H1 (cell line): Measurements from ENCODE around the gene SPPL2B. TPM values are rescaled to one million over a fixed set of nuclear protein-coding genes. Genes with fewer than 3 reads are reported as not detected.

Experiments used
- CTCF ChIA-PET: fragments of 300-600 bp; sonication (Branson Sonifier 250); formaldehyde crosslinking; loops from one replicate; lab custom pipeline; 2021; ENCODE audit not compliant: partially characterized antibody; lab: Charles Lee
- POLR2A ChIA-PET: fragments of 300-600 bp; sonication (Branson Sonifier 250); formaldehyde crosslinking; loops from one replicate; lab custom pipeline; 2021; ENCODE audit warnings: inconsistent platforms; ENCODE audit not compliant: partially characterized antibody; lab: Charles Lee
- DNase-seq, 2 experiments: peaks; one replicate each; pipeline versions ENCODE4 v3.0.0 to v3.0.0-alpha.2; 2010 to 2022; ENCODE audit warnings: low spot score in 2 of 2, low read depth in 1 of 2, mixed read lengths in 1 of 2
- FAIRE-seq: peaks from 2 replicates; lab custom pipeline; 2011; peaks lifted over from hg19 to GRCh38; lab: Jason Lieb, UNC
- H2AFZ ChIP-seq: 2 replicates; pipeline ENCODE4 v1.8.1; 2012; ENCODE audit warnings: low read length, inconsistent platforms
- H2AK5ac ChIP-seq: 2 replicates; pipeline ENCODE4 v1.6.1; 2013; ENCODE audit warnings: low read depth, low read length
- H2BK120ac ChIP-seq: replicated peaks from 2 replicates; pipeline ENCODE3; 2013; ENCODE audit warnings: low read depth, low read length, inconsistent platforms
- H2BK12ac ChIP-seq: 2 replicates; pipeline ENCODE4 v1.6.1; 2013; ENCODE audit warnings: low read depth, low read length
- H2BK15ac ChIP-seq: 2 replicates; pipeline ENCODE4 v1.6.1; 2013; ENCODE audit warnings: low read length
- H2BK20ac ChIP-seq: 2 replicates; pipeline ENCODE4 v1.6.1; 2013; ENCODE audit warnings: low read length
- H2BK5ac ChIP-seq: 2 replicates; pipeline ENCODE4 v1.6.1; 2013; ENCODE audit warnings: low read depth, low read length
- H3K14ac ChIP-seq: 2 replicates; pipeline ENCODE4 v1.6.1; 2013; ENCODE audit warnings: inconsistent platforms; ENCODE audit not compliant: insufficient read length
- H3K18ac ChIP-seq: 2 replicates; pipeline ENCODE4 v1.6.1; 2013; ENCODE audit warnings: low read length; ENCODE audit errors: extremely low read depth
- H3K23ac ChIP-seq: 2 replicates; pipeline ENCODE4 v1.6.1; 2013; ENCODE audit warnings: inconsistent platforms; ENCODE audit not compliant: insufficient read length
- H3K23me2 ChIP-seq: 2 replicates; pipeline ENCODE4 v1.6.1; 2013; ENCODE audit warnings: low read depth, low read length
- H3K27ac ChIP-seq: 2 replicates; pipeline ENCODE4 v1.6.1; 2011; ENCODE audit warnings: low read depth, low read length, inconsistent platforms
- H3K27me3 ChIP-seq, 4 experiments: replicated peaks in 1 of 4; 1 replicate in 1 of 4; 2 replicates in 3 of 4; pipeline versions ENCODE4 v1.6.1 to v1.8.1; 2011 to 2013; ENCODE audit warnings: low read length in 3 of 4, mild to moderate bottlenecking in 3 of 4, inconsistent platforms in 2 of 4, mixed read lengths in 2 of 4, moderate library complexity in 1 of 4; ENCODE audit not compliant: control insufficient read depth in 3 of 4, insufficient read depth in 3 of 4; ENCODE audit errors: extremely low read depth in 1 of 4
- H3K36me3 ChIP-seq, 4 experiments: 2 replicates each; pipeline versions ENCODE4 v1.6.1 to v1.8.1; 2011 to 2013; ENCODE audit warnings: mild to moderate bottlenecking in 4 of 4, low read length in 3 of 4, moderate library complexity in 2 of 4, control low read depth in 1 of 4, inconsistent platforms in 1 of 4; ENCODE audit not compliant: insufficient read depth in 4 of 4, control insufficient read depth in 2 of 4
- H3K4ac ChIP-seq: replicated peaks from 2 replicates; pipeline ENCODE3; 2013; ENCODE audit warnings: low read length, low read depth, mixed read lengths, inconsistent platforms; ENCODE audit not compliant: insufficient read length
- H3K4me1 ChIP-seq, 4 experiments: replicated peaks in 1 of 4; 1 replicate in 1 of 4; 2 replicates in 3 of 4; pipeline versions ENCODE4 v1.6.1 to v1.8.1; 2011 to 2013; ENCODE audit warnings: low read length in 3 of 4, inconsistent platforms in 2 of 4, mixed read lengths in 1 of 4; ENCODE audit not compliant: insufficient read depth in 4 of 4, control insufficient read depth in 3 of 4
- H3K4me2 ChIP-seq, 2 experiments: 2 replicates each; pipeline versions ENCODE4 v1.6.1 to v1.8.1; 2011 to 2013; ENCODE audit warnings: low read depth in 2 of 2, low read length in 2 of 2, control low read depth in 1 of 2, inconsistent platforms in 1 of 2, mild to moderate bottlenecking in 1 of 2; ENCODE audit not compliant: insufficient read depth in 1 of 2
- H3K4me3 ChIP-seq, 4 experiments: fragments of 200-600, 300-600 bp in 1 of 4; sonication (generic), shearing (Covaris generic), sonication (Bioruptor Twin) in 1 of 4; 2 replicates each; pipeline versions ENCODE4 v1.5.1 to v1.8.1; 2011 to 2016; ENCODE audit warnings: low read length in 4 of 4, low read depth in 3 of 4, control low read depth in 2 of 4, inconsistent platforms in 2 of 4, mild to moderate bottlenecking in 2 of 4, mixed read lengths in 1 of 4, moderate library complexity in 1 of 4; ENCODE audit not compliant: insufficient read depth in 2 of 4; ENCODE audit errors: extremely low read depth in 1 of 4
- H3K56ac ChIP-seq: replicated peaks from 2 replicates; pipeline ENCODE3; 2013; ENCODE audit warnings: low read depth, mild to moderate bottlenecking, mixed read lengths, low read length, inconsistent platforms; ENCODE audit not compliant: insufficient read length
- H3K79me1 ChIP-seq: 2 replicates; pipeline ENCODE4 v1.6.1; 2013; ENCODE audit warnings: low read depth, low read length, control low read depth
- H3K79me2 ChIP-seq, 2 experiments: 2 replicates each; pipeline versions ENCODE4 v1.6.1 to v1.8.1; 2012 to 2013; ENCODE audit warnings: low read length in 2 of 2, mild to moderate bottlenecking in 2 of 2, inconsistent platforms in 1 of 2; ENCODE audit not compliant: insufficient read depth in 2 of 2, control insufficient read depth in 1 of 2
- H3K9ac ChIP-seq, 4 experiments: replicated peaks in 1 of 4; 1 replicate in 1 of 4; 2 replicates in 3 of 4; pipeline versions ENCODE4 v1.6.1 to v1.8.1; 2011 to 2013; ENCODE audit warnings: low read depth in 3 of 4, low read length in 3 of 4, control low read depth in 2 of 4, mild to moderate bottlenecking in 2 of 4, moderate library complexity in 2 of 4, inconsistent platforms in 1 of 4; ENCODE audit errors: extremely low read depth in 1 of 4
- H3K9me3 ChIP-seq, 2 experiments: 2 replicates each; pipeline versions ENCODE4 v1.6.1 to v1.8.1; 2012 to 2013; ENCODE audit warnings: mild to moderate bottlenecking in 2 of 2, moderate library complexity in 2 of 2, control low read depth in 1 of 2, inconsistent platforms in 1 of 2, low read depth in 1 of 2, low read length in 1 of 2, mixed read lengths in 1 of 2; ENCODE audit not compliant: insufficient read depth in 2 of 2
- H4K20me1 ChIP-seq, 2 experiments: replicated peaks in 1 of 2; 2 replicates each; pipeline versions ENCODE3 to v1.8.1; 2011 to 2013; ENCODE audit warnings: inconsistent platforms in 2 of 2, low read length in 2 of 2, mild to moderate bottlenecking in 1 of 2; ENCODE audit not compliant: insufficient read depth in 2 of 2, control insufficient read depth in 1 of 2
- H4K5ac ChIP-seq: 2 replicates; pipeline ENCODE4 v1.6.1; 2013; ENCODE audit warnings: low read length, low read depth, mixed read lengths, inconsistent platforms; ENCODE audit not compliant: insufficient read length
- H4K8ac ChIP-seq: 2 replicates; pipeline ENCODE4 v1.8.0; 2013; ENCODE audit warnings: mild to moderate bottlenecking, moderate library complexity, low read length, inconsistent platforms; ENCODE audit not compliant: insufficient read depth; ENCODE audit errors: extremely low read depth
- H4K91ac ChIP-seq: replicated peaks from 2 replicates; pipeline ENCODE3; 2013; ENCODE audit warnings: low read length, mixed read lengths, inconsistent platforms; ENCODE audit not compliant: insufficient read length
- E2F6 ChIP-seq: IDR thresholded peaks from 2 replicates; pipeline ENCODE4 v1.6.1; 2012; ENCODE audit warnings: inconsistent platforms
- KDM4A ChIP-seq: IDR thresholded peaks from one replicate; pipeline ENCODE4 v1.7.1; 2012; ENCODE audit warnings: low read depth, mild to moderate bottlenecking, moderate library complexity, low read length, inconsistent platforms; ENCODE audit not compliant: severe bottlenecking
- POU5F1 ChIP-seq: IDR thresholded peaks from 2 replicates; pipeline ENCODE4 v1.6.1; 2011; ENCODE audit warnings: low read depth, mild to moderate bottlenecking, low read length, moderate library complexity
- RNF2 ChIP-seq: fragments of 200-900, 300-1000 bp; sonication (generic); IDR thresholded peaks from 2 replicates; pipeline ENCODE4 v1.7.1; 2016; ENCODE audit warnings: borderline replicate concordance, low read depth, mild to moderate bottlenecking, antibody characterized with exemption, low read length; ENCODE audit not compliant: poor library complexity, severe bottlenecking; ENCODE audit errors: missing control alignments
- SIN3A ChIP-seq, 2 experiments: IDR thresholded peaks in 1 of 2; conservative IDR thresholded peaks in 1 of 2; 2 replicates each; pipeline ENCODE4 v1.6.1; 2011 to 2012; ENCODE audit warnings: low read length in 2 of 2, improper control_type of control experiment in 1 of 2, low read depth in 1 of 2, mild to moderate bottlenecking in 1 of 2
- TAF1 ChIP-seq: IDR thresholded peaks from 2 replicates; pipeline ENCODE4 v1.6.1; 2011; ENCODE audit warnings: mild to moderate bottlenecking, low read depth, low read length
- WGBS, 2 experiments: shearing (Covaris generic) in 1 of 2; methylation state at CpG; one replicate each; pipeline versions ENCODE4 v1.1.6 to v1.1.7; 2013 to 2015; ENCODE audit warnings: low lambda C conversion rate in 2 of 2, mixed read lengths in 2 of 2, inconsistent platforms in 1 of 2, low coverage in 1 of 2, missing lambda C conversion rate in 1 of 2; ENCODE audit not compliant: insufficient replicate concordance in 2 of 2, insufficient coverage in 1 of 2, insufficient read length in 1 of 2; ENCODE audit errors: extremely low coverage in 1 of 2, missing lambda C conversion rate in 1 of 2; 5-methylcytosine and 5-hydroxymethylcytosine counted together
- polyA plus RNA-seq, 7 experiments: library from polyadenylated mRNA; depleted of rRNA in 3 of 7; stranded (reverse) in 5 of 7; unstranded in 2 of 7; fragments of >200 nt in 5 of 7; fragments of 200-250 nt in 2 of 7; gene quantifications; 1 replicate in 5 of 7; 2 replicates in 1 of 7; 4 replicates in 1 of 7; pipeline versions ENCODE4 v1.2.1 to v1.2.3, GENCODE V29; 2011 to 2013; ENCODE audit warnings: missing spikeins in 2 of 7, mixed read lengths in 2 of 7
- total RNA-seq: library from RNA; stranded (reverse); fragmentation: NEBNext Ultra II Directional; extraction: Animal tissue kit (Norgen Biotek cat#: 25700); gene quantifications from 2 replicates; pipeline ENCODE4 v1.2.1, GENCODE V29; 2021

Gene SPPL2B
- total and polyA plus RNA-seq, 2 of the 8 experiments (the other 6 are each of a cell fraction or from before 2014, with no cell fraction given), result 34.8 to 55.7 TPM

GRCh38 chr19:2289714-2290435, 38.6 kb upstream of the SPPL2B start:
- Histone ChIP-seq H3K23me2 (peaks cover 10% of the 10 kb centered on the region; the same call in 1 of the 2 replicates), H3K4me2 (peak overlapping the region; percentile 58 to 97), H4K8ac (peak overlapping the region; percentile 75; the same call in 1 of the 2 replicates), H3K18ac (no peak overlapping the region), H3K27me3 (peaks cover 40 to 67% (median 59%) of the 10 kb centered on the region in 4 experiments), H3K9ac (no peak overlapping the region; a peak in 1 of 7 replicates), H3K4ac (no peak overlapping the region), H3K79me1 (no peaks in the 10 kb centered on the region), H2BK120ac (no peak overlapping the region), H3K14ac (no peak overlapping the region), H4K5ac (no peak overlapping the region), H2BK5ac (no peak overlapping the region), H3K56ac (no peak overlapping the region), H3K36me3 (peaks cover 0 to 6% (median 0%) of the 10 kb centered on the region in 4 experiments; a peak in 1 of 8 replicates), H3K4me3 (peak overlapping the region; percentile 17 to 56 (median 20); a peak in 6 of 8 replicates), H3K23ac (no peak overlapping the region), H2BK20ac (no peak overlapping the region), H2BK15ac (no peak overlapping the region), H2AK5ac (no peak overlapping the region), H2BK12ac (no peak overlapping the region; the same call in 1 of the 2 replicates), H3K9me3 (no peaks in the 10 kb centered on the region), H4K20me1 (peaks cover 0 to 11% of the 10 kb centered on the region in 2 experiments), H4K91ac (no peak overlapping the region), H3K4me1 (peaks cover 0 to 22% (median 9%) of the 10 kb centered on the region in 4 experiments; a peak in 5 of 7 replicates), H2AFZ (no peak overlapping the region), H3K79me2 (no peaks in the 10 kb centered on the region), H3K27ac (no peak overlapping the region)
- CTCF ChIA-PET, result interaction anchor here (1.3 to 5.0 kb wide), 5 partner anchors 14 to 36 kb away, joined by 5 to 46 read pairs (median 10); no protein-coding TSS in a partner anchor
- no peak for DNase-seq
- FAIRE-seq, result no peak
- 10% methylated on average over 42 of the region's 74 CpGs; no CpG with 5 or more reads in 1 of the 2 experiments for WGBS, 2 experiments
- TF ChIP-seq POU5F1 (no peak), E2F6 (0 out of 2 replicates have a peak, but pooled peaks have one; percentile 9), TAF1 (0 out of 2 replicates have a peak, but pooled peaks have one; percentile 16), KDM4A (no peak), RNF2 (peak; percentile 8), SIN3A (conservative IDR thresholded peaks at IDR 0.05 in 1 of 2, IDR thresholded peaks at IDR 0.05 in 1 of 2; ENCODE audit: low read depth in 1 of 2, low read length in 2 of 2) (no peak)
- POLR2A ChIA-PET, result interaction anchor here (1.0 to 3.1 kb wide), 6 partner anchors 15 to 28 kb away, joined by 3 to 25 read pairs (median 6); no protein-coding TSS in a partner anchor
